Dendritic cell treated with granulocyte-macrophage colony-stimulating factor and Interleukin-4, amounts not matched to agents 40 ng/mL and 50 ng/mL, for 4 days (primary cell): ENCODE measurements around the gene STMN3.

Experiments used
- H3K27ac Mint-ChIP-seq: one replicate; pipeline ENCODE4 v1.8.0; 2022; ENCODE audit warnings: mild to moderate bottlenecking, mixed read lengths
- H3K27me3 Mint-ChIP-seq: one replicate; pipeline ENCODE4 v1.8.0; 2022; ENCODE audit warnings: mild to moderate bottlenecking, mixed read lengths
- H3K36me3 Mint-ChIP-seq: one replicate; pipeline ENCODE4 v1.8.0; 2022; ENCODE audit warnings: low read depth, mixed read lengths
- H3K4me1 Mint-ChIP-seq: one replicate; pipeline ENCODE4 v1.8.0; 2022; ENCODE audit warnings: low read depth, mixed read lengths
- H3K4me3 Mint-ChIP-seq: one replicate; pipeline ENCODE4 v1.8.0; 2022; ENCODE audit warnings: mild to moderate bottlenecking, moderate library complexity, mixed read lengths
- H3K9me3 Mint-ChIP-seq: one replicate; pipeline ENCODE4 v1.8.0; 2022; ENCODE audit warnings: mixed read lengths
- intact Hi-C: fragments of 100-400 bp; cut with micrococcal nuclease; formaldehyde crosslinking; loops from one replicate; pipeline ENCODE4 v1.15.0; 2022

STMN3 gene

DNA sequence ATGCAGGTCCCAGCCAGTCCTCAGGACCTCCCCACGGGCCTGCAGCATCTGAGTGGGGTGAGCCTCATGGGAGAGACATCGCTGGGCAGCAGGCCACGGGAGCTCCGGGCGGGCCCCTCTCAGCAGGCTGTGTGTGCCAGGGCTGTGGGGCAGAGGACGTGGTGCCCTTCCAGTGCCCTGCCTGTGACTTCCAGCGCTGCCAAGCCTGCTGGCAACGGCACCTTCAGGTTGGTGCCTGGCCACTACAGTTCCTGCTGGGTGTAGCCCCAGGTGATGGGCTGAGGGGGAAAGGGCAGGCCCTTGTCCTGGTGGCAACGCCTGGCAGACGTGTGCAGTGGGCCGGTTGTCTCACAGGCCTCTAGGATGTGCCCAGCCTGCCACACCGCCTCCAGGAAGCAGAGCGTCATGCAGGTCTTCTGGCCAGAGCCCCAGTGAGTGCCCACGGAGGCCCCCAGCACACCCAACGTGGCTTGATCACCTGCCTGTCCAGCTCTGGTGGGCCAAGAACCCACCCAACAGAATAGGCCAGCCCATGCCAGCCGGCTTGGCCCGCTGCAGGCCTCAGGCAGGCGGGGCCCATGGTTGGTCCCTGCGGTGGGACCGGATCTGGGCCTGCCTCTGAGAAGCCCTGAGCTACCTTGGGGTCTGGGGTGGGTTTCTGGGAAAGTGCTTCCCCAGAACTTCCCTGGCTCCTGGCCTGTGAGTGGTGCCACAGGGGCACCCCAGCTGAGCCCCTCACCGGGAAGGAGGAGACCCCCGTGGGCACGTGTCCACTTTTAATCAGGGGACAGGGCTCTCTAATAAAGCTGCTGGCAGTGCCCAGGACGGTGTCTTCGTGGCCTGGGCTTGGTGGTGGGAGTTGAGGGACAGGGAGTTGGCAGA, 42.4 kb upstream of the STMN3 start:
- intact Hi-C loops = no loop called here
- Mint-ChIP-seq H3K9me3 (no peaks in the 10 kb centered on the region), H3K36me3 (peaks cover 96% of the 10 kb centered on the region), H3K27ac (peak overlapping the region; percentile 32), H3K27me3 (peaks cover 3% of the 10 kb centered on the region), H3K4me1 (peaks cover 62% of the 10 kb centered on the region), H3K4me3 (peak overlapping the region; percentile 36)

DNA sequence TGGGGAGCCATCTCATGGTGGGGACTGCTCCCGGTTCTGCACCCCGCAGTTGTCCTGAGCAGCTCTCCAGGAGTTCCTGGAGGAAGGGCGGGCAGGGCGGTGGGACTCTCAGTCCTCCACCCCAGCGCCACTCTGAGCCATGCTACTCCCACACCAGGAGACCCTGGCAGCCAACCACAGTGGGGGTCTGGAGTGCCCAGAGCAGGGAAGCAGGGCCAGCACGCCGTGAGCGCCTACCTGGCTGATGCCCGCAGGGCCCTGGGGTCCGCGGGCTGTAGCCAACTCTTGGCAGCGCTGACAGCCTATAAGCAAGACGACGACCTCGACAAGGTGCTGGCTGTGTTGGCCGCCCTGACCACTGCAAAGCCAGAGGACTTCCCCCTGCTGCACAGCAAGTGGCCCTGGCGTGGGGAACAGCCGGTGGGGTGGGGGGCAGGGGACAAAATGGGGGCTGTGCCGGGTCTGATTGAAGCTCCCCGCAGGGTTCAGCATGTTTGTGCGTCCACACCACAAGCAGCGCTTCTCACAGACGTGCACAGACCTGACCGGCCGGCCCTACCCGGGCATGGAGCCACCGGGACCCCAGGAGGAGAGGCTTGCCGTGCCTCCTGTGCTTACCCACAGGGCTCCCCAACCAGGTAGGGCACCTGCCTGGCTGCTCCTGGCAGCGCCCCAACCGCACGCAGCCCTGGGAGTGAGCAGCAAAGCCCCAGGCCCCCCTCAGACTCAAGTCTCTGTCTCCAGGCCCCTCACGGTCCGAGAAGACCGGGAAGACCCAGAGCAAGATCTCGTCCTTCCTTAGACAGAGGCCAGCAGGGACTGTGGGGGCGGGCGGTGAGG, 41.6 kb upstream of the STMN3 start:
- no peak overlapping the region for H3K4me3 Mint-ChIP-seq
- intact Hi-C loops = no loop called here
- H3K9me3 Mint-ChIP-seq = no peaks in the 10 kb centered on the region
- peak overlapping the region; percentile 32 for H3K27ac Mint-ChIP-seq
- peaks cover 62% of the 10 kb centered on the region for H3K4me1 Mint-ChIP-seq
- peaks cover 96% of the 10 kb centered on the region for H3K36me3 Mint-ChIP-seq
- H3K27me3 Mint-ChIP-seq = peaks cover 3% of the 10 kb centered on the region

DNA sequence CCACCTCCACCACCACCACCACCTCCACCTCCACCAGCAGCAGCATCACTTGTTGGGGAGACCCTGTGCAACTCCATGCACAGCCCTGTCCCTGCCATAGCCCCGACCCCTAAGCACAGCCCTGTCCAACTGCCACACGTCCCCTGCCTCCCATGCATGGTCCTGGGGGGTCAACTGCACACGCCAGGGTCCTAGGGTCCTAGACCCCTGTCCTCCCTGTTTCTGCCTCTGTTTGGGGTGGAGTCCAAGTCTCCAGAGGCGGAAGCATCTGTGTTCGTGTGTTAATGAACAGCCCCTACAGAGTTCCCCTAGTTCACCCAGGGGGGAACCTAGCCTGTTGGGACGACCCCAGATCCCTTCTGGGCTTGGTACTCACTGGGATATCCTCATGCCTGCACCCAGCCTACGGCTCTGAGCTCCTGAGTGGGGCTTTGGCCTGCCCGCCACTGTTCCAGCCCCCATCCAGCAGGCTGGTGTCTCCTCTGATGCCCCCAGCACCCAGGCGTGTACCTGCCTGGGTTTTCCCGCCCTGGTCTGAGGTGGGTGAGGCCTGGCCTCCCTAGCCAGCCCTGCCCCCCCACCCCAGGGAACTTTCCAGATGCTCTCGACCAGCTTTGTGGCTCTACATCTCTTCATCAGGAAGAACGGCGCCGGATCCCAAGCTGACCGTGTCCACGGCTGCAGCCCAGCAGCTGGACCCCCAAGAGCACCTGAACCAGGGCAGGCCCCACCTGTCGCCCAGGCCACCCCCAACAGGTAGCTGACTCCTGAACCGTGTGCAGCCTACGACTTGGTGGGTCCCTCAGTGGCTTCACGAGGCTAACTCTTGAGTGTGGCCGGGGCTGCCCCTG, 40.7 kb upstream of the STMN3 start:
- peaks cover 3% of the 10 kb centered on the region for H3K27me3 Mint-ChIP-seq
- peaks cover 58% of the 10 kb centered on the region for H3K4me1 Mint-ChIP-seq
- intact Hi-C loops = no loop called here
- H3K36me3 Mint-ChIP-seq = peaks cover 95% of the 10 kb centered on the region
- no peak overlapping the region for H3K4me3 Mint-ChIP-seq
- no peaks in the 10 kb centered on the region for H3K9me3 Mint-ChIP-seq
- no peak overlapping the region for H3K27ac Mint-ChIP-seq

DNA sequence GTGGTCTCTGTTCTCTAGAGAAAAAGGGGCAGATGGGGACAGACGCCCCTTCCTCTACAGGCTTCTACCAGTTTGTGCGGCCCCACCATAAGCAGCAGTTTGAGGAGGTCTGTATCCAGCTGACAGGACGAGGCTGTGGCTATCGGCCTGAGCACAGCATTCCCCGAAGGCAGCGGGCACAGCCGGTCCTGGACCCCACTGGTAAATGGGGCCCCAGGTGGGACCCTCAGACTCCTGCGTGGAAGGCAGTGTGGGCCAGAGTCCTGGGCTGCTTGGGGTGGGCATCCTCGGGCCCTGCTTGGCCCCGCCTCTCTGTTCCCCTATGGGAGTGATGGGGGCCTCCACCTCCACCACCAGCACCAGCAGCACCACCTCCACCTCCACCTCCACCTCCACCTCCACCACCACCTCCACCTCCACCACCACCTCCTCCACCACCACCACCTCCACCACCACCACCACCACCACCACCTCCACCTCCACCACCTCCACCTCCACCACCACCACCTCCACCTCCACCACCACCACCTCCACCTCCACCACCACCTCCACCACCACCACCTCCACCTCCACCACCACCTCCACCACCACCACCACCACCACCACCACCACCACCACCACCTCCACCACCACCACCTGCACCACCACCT, 40.0 kb upstream of the STMN3 start:
- Mint-ChIP-seq H3K27ac (peak overlapping the region; percentile 64), H3K36me3 (peaks cover 97% of the 10 kb centered on the region), H3K27me3 (peaks cover 3% of the 10 kb centered on the region), H3K4me1 (peaks cover 62% of the 10 kb centered on the region), H3K4me3 (no peak overlapping the region), H3K9me3 (no peaks in the 10 kb centered on the region)
- intact Hi-C loops = no loop called here

DNA sequence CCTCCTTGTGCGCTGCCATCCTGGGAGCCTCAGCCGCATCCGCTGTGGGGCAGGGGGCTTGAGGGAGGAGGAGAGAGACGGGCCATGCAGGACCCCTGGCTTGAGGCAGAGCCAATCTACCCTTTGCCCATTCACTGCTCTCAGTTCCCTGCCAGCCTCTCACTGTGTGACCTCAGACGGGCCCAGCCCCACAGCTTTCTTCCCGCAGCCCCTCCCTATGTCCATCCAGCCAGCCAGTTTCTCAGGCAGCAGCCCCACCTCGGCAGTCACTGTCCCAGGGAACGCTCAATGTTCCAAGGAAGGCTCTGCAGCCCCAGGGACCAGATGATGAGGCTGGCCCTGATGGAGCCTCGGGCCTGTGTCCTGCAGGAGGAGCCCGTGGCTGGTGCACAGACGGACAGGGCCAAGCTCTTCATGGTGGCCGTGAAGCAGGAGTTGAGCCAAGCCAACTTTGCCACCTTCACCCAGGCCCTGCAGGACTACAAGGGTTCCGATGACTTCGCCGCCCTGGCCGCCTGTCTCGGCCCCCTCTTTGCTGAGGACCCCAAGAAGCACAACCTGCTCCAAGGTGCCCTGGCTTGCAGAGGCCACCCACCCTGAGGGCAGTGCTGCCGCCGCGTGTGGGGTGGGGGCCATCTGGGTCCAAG, 39.3 kb upstream of the STMN3 start:
- H3K27ac Mint-ChIP-seq = peak overlapping the region; percentile 64
- peaks cover 3% of the 10 kb centered on the region for H3K27me3 Mint-ChIP-seq
- peaks cover 62% of the 10 kb centered on the region for H3K4me1 Mint-ChIP-seq
- H3K9me3 Mint-ChIP-seq = no peaks in the 10 kb centered on the region
- intact Hi-C loops = no loop called here
- peaks cover 94% of the 10 kb centered on the region for H3K36me3 Mint-ChIP-seq
- H3K4me3 Mint-ChIP-seq = no peak overlapping the region

DNA sequence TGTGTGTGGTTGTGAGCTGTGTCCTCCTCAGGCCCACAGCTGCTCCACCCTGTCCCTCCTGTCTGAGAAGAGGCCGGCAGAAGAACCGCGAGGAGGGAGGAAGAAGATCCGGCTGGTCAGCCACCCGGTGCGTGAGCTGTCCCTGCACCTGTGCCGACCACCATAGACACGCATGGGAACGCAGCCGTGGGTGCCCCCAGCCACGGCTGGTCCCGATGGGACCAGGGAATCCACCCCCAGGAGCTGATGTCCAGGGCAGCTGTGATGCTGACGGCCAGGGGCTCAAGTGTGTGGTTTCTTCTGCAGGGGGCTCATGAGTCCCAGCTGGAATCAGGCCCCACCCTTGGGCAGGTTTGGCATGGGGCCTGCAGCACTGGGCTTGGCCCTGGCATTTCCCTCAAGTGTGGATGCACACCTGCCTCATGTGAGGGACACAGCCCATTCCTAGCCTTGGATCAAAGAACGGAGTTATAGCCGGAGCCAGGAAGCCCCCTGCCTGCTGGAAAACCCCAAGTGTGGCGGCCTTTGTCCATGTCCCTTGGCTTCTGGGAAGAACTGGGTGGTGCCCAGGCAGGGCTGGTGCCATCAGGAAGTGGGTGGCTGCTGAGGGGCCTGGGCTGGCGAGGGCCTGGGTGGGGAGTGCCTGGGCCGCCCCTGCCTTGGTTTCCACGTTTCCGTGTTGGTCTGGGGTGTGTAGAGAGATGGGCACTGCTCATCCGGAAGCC, 38.6 kb upstream of the STMN3 start:
- intact Hi-C loops = no loop called here
- Mint-ChIP-seq H3K4me3 (no peak overlapping the region), H3K9me3 (no peaks in the 10 kb centered on the region), H3K27me3 (no peaks in the 10 kb centered on the region), H3K4me1 (peaks cover 62% of the 10 kb centered on the region), H3K27ac (peak overlapping the region; percentile 64), H3K36me3 (peaks cover 87% of the 10 kb centered on the region)

- Mint-ChIP-seq H3K4me3 (no peak overlapping the region), H3K27me3 (no peaks in the 10 kb centered on the region), H3K27ac (peak overlapping the region; percentile 64), H3K9me3 (no peaks in the 10 kb centered on the region), H3K4me1 (peaks cover 62% of the 10 kb centered on the region), H3K36me3 (peaks cover 85% of the 10 kb centered on the region)
- intact Hi-C loops = no loop called here
Measured at GRCh38 chr20:63690898-63691710, 37.9 kb upstream of the STMN3 start.

DNA sequence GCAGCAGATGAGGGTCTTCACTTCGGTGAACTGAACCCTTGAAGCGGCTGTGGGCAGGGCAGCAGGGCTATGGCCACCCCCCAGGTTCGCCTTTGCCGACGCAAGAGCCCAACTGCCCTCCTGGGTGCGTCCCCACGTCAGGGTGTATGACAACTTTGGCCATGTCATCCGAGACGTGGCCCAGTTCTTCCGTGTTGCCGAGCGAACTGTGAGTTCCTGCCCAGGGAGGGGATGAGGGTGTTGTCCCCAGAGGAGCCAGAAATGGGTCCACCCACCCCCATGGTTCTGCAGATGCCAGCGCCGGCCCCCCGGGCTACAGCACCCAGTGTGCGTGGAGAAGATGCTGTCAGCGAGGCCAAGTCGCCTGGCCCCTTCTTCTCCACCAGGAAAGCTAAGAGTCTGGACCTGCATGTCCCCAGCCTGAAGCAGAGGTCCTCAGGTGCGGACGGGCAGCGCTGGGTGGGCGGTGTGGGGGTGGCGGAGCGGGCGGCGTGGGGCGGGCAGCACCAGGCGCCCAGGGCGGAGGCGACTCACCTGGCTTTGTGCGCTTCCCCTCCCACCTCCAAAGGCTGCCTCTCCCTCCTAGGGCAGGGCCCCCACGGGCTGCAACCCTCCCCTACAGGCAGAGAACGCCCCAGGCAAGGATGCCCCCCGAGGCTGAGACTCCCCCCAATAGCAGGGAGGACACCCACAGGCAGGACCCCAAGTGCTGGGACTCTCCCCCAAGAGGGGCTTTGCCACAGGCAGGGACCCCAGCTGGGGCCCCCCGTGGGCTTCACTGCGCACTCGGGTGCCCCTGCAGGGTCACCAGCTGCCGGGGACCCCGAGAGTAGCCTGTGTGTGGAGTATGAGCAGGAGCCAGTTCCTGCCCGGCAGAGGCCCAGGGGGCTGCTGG, 37.0 kb upstream of the STMN3 start:
- Mint-ChIP-seq H3K27ac (peak overlapping the region; percentile 100), H3K36me3 (peaks cover 85% of the 10 kb centered on the region), H3K4me1 (peaks cover 62% of the 10 kb centered on the region), H3K4me3 (no peak overlapping the region), H3K27me3 (no peaks in the 10 kb centered on the region), H3K9me3 (no peaks in the 10 kb centered on the region)
- intact Hi-C loops = no loop called here

- Mint-ChIP-seq H3K36me3 (peaks cover 85% of the 10 kb centered on the region), H3K9me3 (no peaks in the 10 kb centered on the region), H3K27ac (peak overlapping the region; percentile 100), H3K4me1 (peaks cover 70% of the 10 kb centered on the region), H3K4me3 (no peak overlapping the region), H3K27me3 (no peaks in the 10 kb centered on the region)
- intact Hi-C loops = no loop called here
Measured at GRCh38 chr20:63689046-63690002, 36.1 kb upstream of the STMN3 start.

- peak overlapping the region; percentile 30 for H3K4me3 Mint-ChIP-seq
- H3K27me3 Mint-ChIP-seq = no peaks in the 10 kb centered on the region
- intact Hi-C loops = no loop called here
Measured at GRCh38 chr20:63688228-63689045, 35.2 kb upstream of the STMN3 start.

More at GRCh38 chr20:63688228-63689045, 35.2 kb upstream of the STMN3 start:
- Mint-ChIP-seq H3K36me3 (peaks cover 85% of the 10 kb centered on the region), H3K4me1 (peaks cover 79% of the 10 kb centered on the region), H3K9me3 (no peaks in the 10 kb centered on the region), H3K27ac (peak overlapping the region; percentile 100)
